GM18907 (cell line): ENCODE measurements around the gene MMP15.
"Not testable (repeated sequence)": the region's sequence is repeated elsewhere in the genome, so short reads cannot be mapped to it uniquely, and the experiment has no call there.

Source experiments
- ATAC-seq: cut with Tn5 transposase; IDR thresholded peaks from one replicate; pipeline ENCODE4 v1.9.1; 2021; ENCODE audit warnings: mild to moderate bottlenecking, moderate library complexity; ENCODE audit not compliant: unreplicated experiment

MMP15 gene

DNA sequence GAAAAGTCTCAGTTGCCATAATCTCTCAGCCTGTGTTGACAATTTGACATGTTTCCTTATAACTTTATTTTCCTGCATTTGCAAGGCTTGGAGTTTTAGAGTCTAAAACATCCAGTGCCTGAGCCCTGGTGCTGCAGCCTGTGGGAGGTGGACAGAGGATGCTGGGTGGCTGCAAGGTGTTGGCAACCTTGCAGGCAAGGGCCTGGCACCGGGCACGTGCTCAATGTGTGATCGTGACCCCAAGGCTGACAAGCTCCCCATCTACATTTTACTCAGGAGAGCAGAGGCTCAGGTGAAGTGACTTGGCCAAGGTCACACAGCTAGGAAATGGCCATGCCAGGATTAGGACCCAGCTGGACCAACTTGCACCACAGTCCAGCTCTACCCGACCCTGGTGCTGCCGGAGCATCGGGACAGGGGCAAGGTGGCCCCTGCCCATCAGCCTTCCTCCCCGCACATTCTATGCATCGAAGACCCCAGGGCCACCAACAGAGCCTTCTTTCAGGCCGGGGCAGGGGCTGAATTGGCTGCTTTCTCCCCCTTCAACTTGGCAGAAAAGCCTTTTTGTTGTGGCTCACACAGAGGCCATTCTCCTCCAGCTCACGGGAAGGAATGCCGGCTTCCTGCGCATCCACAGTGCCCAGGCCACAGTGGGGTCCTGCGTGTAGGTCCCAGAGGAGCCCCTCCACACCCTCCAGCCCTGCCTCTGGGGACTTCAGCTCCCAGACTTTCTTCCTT, 23.1 kb downstream of the MMP15 start:
- no peak for ATAC-seq

DNA sequence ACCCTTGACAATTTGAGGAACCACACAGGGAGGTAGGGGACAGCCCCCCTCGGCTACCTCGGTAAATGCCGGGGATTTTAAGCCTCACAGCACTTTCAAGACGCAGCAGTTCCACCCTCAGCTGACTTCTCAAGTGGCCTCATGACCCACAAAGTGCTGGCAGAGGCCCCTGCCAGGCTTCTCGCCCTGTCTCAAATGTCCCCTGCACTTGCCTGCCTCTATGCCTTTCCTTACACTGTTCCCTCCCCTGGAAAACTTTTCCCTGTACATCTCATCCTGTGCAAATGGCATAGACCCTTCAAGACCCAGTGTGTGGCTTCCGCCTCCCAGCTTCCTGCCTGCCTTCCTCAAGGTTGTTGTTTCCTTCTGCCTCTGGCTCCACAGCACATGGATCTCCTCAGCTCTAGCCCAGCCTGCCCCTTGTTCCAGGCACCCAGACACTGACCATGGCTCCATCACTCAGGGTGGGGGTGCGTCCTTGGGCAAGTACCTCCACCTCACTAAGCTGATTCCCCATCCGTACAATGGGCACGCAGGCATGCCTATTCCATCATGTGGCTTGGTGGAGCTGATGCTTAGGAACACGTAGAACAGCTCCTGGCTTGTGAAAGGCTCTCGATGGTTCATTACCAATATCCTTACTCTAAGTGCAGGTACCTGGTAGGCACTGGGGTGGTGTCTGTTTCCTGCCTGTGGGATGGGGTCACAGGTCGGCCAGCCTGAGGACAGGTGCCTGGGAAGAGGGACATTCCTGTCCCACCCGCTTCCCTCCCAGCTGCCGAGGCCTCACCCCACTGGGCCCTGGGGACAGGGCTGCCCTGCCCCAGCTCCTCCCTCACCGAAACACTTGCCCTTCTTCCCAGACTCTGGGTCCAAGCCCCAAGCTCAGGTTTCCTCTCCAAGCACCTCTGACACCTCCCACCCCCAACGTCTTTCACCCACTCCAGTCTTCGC, 24.0 kb downstream of the MMP15 start:
- no peak for ATAC-seq

DNA sequence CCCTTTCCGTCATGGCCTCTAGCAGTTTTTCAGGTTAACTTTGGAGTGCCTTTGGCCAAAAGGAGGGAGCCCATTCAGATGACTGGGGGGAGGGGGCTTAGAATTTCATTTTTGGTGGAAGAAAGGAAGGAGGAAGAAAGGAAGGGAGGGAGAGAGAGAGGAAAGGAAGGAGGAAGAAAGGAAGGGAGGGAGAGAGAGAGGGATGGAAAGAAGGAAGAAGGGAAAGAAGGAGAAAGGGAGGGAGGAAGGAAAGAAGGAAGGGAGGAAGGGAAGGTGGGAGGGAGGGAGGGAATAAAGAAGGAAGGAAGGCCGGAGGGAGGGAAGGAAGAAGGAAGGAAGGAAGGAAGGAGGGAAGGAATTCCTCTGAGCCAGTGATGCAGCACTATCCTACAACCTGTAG, 25.7 kb downstream of the MMP15 start:
- ATAC-seq: no peak

DNA sequence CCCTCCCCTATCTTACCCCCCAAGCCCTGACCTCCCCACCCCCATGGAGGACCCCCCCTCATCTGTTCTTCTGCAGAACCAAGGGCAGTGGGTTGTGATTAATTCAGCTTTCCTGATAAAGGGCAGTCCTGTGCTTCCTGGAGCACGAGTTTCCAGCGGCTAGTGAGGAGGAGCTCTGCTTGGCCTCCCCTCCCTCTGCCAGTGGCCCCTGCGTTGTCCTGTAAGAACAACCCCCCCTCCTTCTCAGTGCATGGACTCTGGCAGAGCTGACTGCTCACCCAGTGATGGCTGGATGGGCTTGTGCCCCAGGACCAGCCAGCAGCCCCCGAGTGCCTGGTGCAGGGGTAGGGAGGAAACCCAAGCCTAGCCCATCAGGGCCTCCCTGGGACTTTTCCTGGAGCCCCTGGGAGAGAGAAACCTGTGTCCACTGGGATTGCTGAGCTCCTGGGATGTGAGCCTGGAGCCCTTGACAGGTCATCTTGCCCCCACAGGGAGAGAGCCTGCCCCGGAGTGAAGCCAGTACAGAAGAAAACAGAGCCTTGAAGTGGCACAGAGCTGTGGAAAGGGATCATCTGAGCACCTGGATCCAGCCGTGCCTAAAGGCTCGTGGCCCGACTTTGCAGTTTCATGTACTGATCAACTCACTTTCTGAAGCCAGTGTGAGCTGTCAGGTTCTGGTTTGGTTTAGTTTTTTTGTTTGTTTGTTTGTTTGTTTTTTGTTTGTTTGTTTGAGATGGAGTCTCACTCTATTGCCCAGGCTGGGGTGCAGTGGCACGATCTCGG, 26.5 kb downstream of the MMP15 start:
- no peak for ATAC-seq

DNA sequence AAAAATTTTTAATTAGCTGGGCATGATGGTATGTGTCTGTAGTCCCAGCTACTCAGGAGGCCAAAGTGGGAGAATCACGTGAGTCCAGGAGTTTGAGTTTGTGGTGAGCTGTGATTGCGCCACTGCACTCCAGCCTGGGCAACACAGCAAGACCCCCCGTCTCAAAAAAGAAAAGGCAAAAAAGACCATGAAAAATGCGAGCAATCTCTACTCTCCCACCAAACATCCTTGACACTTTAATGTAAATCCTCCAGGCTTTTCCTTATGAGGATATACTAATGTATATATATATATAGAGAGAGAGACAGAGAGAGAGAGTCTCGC, 28.1 kb downstream of the MMP15 start:
- no peak for ATAC-seq

DNA sequence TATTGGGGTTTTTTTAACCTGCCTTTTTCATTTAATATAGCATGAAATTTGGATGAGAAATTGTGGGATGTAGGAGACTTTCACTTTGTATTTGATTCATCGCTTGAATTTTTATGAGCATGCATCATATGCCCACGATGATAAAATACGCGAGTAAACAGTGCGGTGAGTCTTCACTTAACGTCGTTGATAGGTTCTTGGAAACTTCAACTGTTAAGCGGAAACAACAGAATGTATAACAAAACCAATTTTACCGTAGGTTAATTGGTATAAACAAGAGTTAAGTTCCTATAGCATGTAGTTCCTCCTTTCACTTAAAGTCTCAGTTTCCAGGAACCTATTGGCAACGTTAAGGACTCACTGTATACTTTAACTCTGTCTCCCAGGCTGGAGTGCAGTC, 28.7 kb downstream of the MMP15 start:
- no peak for ATAC-seq

DNA sequence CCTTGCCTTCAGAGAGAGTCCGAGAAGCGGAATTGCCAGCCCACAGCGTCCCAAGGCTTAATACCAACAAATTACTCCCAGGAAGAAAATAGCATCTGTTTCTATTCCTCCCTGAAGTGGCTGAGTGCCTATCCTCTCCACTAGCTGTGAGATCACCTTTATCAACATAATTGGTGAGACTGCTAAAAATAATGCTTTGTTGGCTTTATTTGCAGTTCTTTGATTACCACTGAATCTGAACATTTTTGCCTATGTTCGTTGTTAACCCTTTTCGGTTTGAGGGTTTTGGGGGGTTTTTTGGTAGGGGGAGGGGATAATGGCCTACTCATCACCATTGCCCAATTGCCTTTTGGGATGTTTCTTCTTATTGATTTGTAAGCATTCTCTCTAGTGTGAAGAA, 31.0 kb downstream of the MMP15 start:
- no peak for ATAC-seq

DNA sequence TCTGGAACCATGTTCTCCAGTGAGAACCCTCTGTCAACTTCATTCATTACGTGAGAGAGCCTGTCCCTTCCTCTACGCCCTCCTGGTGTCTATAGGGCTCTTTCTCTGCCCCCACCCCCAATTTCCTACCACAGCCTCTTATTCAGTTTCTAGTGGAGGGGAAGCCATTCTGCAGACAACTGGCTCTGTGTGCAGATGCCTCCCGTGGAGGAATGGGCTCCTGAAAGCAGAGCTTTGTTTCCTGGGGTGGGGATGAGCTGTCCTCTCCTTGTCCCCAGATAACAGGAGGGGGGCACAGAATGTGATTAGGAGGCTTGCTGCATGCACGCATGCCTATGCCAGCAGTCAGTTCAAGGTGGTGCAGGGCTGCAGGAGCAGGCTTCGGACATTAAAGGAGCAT, 31.6 kb downstream of the MMP15 start:
- ATAC-seq: no peak

DNA sequence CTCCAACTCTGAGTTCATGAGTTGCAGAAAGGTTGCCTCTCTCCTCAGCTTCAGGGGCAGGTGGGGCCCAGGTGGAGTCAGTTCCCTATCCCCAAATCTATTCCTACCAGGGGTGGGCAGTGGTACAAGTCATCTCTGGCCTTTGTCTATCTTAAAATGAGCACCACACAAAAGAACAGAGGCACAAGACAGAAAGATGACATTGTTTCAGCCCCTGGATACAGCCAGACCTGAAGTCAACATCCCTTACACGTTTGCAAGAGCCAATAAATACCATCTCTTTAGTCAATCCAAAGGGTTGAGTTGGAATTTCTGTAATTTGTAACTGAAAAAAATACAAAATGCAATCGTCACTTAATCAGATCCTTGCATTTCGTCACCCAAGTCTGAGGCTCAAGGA, 32.2 kb downstream of the MMP15 start:
- ATAC-seq: no peak

DNA sequence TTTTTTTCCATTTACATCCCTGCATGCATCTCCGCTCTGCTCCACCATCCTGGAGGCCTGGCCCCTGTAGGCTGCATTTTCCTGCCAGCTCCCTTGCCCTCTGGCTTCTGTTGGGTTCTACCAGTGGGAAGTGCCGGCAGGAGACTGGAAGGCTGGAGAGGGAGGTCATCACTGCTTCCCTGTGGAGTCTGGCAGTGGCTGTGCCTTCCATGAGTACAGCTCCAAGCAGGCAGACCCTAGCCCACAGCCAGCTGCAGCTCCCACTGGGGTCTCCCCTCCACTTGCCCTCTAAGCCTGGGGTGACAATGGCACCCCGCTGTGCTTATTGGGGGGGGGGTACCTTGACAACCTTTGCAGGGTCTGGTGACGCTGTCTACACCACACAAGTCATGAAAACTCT, 37.3 kb downstream of the MMP15 start:
- no peak for ATAC-seq

DNA sequence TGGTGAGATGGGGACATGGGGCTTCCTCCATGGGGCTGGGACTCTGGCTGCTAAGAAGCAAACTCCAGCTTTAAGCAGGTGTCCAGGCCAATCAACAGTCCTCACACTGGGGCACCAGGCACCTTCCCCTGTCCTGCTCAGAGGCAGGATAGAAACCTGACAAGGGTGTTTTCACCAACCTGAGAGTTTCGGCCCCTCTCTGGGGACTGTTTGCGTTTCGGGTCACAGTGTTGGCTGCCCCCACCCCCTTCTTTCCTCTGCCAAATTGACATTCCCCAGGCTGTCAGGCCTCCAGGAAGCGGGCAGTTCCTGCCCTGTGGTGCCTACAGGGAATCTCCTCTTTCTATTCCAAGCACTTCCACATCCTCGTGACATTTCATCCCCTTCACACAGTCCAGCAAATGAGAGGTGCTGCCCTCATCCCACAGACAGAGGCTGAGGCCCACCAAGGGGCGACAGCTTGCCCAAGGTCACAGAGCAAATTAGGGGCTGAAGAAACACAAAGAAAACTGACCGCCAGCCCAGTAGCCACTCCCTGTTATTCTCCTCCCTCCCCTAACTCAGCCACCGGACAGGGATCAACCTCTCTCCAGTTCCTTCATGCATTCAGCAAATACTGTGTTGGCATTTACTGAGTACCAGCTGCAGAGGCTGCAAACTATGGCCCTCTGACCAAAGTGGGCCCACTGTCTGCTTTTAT, 38.0 kb downstream of the MMP15 start:
- no peak for ATAC-seq

DNA sequence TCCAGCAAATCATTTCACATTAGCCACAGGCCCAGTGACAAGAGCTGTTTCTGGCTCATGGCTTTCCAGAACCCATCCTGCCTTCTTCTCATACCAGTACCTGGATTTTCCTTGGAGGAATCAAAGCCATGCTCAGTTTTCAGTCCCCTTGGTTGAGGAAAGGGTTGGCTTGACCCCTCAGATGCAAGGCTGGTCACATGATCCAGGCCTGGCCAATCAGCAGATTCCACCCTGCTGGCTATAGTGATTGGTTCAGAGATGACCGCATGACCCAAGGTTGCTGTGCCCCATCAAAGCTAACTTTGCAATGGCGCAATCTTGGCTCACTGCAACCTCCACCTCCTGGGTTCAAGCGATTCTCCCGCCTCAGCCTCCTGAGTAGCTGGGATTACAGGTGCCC, 45.0 kb downstream of the MMP15 start:
- ATAC-seq: no peak

DNA sequence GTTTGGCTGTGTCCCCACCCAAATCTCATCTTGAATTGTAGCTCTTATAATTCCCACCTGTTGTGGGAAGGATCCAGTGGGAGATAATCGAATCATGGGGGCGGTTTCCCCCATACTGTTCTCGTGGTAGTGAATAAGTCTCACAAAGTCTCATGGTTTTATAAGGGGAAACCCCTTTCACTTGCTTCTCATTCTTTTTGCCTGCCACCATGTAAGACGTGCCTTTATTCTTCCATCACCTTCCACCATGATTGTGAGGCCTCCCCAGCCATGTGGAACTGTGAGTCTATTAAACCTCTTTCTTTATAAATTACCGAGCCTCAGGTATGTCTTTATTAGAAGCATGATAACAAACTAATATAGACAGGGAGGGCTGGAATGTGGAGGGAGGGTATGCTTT, 46.6 kb downstream of the MMP15 start:
- ATAC-seq: not testable (repeated sequence)

DNA sequence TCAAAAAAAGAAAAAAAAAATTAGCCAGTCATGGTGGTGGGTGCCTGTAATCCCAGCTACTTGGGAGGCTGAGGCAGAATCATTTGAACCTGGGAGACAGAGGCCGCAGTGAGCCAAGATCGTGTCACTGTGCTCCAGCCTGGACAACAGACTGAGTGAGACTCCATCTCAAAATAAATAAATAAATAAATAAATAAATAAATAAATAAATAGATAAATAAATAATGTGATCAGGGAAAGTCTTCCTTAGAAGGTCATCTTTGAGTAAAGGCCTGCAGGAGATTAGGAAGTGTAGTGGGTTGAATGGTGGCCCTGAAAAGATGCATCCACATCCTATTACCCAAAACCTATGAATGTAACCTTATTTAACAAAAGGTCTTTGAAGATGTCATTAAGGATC, 47.5 kb downstream of the MMP15 start:
- ATAC-seq: not testable (repeated sequence)

DNA sequence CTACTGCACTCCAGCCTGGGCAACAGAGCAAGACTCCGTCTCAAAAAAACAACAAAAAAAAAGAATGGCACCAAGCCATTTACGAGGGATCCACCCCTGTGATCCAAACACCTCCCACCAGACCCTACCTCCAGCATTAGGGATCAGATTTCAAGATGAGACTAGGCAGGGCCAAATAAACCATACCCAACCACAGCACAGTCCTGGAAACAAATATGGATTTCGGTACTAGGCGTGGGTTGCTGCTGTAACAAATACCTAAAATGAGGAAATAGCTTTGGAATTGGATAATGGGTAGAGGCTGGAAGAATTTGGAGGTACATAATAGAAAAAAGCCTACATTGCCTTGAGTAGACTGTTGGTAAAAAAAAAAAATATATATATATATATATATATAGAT, 49.1 kb downstream of the MMP15 start:
- ATAC-seq: no peak

DNA sequence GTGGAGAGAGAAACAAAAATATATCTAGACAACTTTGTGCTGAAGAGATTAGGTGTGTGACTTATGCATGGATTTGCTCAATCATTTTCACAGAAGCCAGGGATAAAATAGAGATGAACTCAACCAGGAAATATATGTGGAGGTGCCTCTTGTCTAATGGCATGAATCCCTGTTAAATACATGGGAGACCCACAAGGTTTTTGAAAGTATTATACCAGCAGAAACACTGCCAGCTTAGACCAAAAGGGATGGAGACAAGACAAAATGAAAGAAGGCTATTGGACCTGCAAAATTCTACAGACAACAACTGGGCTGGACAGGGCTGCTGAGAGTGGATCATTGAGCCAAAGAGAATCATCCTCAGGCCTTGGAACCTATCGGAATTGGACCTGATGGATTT, 51.0 kb downstream of the MMP15 start:
- no peak for ATAC-seq

DNA sequence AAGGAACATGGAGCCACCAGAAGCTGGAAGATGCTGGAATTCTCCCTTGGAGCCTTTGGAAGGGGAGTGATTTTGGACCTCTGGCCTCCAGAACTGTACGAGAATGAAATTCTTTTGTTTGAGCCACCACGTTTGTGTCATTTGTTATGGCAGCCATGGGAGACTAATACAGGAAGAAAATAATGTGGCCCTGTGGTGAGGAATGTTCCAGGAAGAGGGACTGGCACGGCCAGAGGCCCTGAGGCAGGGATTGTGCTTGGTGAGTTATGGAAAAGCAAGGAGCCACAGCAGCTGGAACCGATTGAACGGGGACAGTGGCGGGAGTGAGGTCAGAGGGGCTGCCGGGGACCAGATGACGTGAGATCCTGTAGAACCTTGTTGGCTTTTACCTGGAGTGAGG, 52.2 kb downstream of the MMP15 start:
- no peak for ATAC-seq

DNA sequence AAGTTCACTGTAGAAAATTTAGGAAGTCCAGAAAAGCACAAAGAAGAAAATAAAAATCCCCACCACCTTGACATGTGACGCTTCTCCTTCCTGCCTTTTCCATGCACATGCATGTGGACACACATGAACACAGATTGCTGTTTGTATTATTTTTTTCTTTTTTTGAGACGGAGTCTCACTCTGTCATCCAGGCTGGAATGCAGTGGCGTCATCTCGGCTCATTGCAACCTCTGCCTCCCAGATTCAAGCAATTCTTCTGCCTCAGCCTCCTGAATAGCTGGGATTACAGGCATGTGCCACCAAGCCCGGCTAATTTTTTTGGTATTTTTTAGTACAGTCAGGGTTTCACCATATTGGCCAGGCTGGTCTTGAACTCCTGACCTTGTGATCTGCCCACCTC, 55.1 kb downstream of the MMP15 start:
- ATAC-seq: not testable (repeated sequence)

DNA sequence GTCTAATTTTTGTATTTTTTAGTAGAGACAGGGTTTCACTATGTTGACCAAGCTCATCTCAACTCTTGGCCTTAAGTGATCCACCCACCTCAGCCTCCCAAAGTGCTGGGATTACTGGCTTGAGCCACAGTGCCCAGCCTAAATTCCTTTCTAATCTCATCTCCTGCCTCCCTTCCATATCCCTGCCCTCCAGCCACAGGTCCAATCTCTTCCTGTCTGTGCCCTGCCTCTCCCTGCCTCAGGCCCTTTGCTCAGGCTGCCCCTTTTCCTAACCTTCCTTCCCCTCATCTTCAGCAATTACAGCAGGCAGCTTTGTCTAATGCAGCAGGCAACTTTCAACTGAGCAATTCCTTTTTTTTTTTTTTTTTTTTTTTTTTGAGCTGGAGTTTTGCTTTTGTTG, 56.8 kb downstream of the MMP15 start:
- ATAC-seq: no peak

DNA sequence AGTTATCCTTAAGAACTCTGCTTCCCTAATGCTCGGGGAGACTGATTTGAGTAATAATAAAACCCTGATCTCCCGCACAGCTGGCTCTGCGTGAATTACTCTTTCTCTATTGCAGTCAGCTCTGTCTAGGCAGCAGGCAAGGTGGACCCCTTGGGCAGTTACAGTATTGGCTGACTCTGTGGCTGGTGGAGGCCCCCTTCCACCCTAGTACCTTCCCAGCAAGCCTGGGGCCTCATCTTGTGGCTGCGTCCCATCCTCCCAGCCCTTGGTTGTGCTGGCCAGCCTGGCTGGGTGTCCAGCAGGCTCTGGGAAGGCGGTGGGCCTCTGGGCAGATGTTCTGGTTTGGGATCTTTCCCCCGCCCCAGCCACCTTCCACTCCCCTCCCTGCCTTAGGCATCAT, 59.1 kb downstream of the MMP15 start:
- ATAC-seq: no peak

DNA sequence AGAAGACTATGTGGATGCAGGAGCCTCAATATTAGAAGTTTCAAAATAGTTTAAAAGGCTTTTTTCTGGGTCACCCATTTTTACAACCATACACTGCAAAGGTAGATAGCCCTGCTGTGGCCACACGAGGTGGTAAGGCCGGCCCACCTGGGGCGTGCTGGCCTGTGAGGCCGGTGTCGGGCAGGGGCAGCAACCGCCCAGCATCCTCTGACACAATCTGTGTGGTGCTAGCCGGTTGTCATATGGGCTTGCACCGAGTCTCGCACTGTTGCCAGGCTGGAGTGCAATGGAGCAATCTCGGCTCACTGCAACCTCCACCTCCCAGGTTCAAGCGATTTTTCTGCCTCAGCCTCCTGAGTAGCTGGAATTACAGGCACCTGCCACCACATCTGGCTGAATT, 59.6 kb downstream of the MMP15 start:
- no peak for ATAC-seq
